GM18526 (cell line): ENCODE measurements around the gene DVL1.

Experiments used
- POLR2A ChIP-seq: IDR thresholded peaks from 3 replicates; pipeline ENCODE4 v1.6.1; 2011; ENCODE audit not compliant: insufficient read length; ENCODE audit errors: extremely low read depth

The DVL1 gene

GRCh38 chr1:1318777-1319645, 30.2 kb downstream of the DVL1 start:
- TF ChIP-seq POLR2A = no peak

GRCh38 chr1:1318131-1318652, 31.0 kb downstream of the DVL1 start:
- TF ChIP-seq POLR2A = no peak

DNA sequence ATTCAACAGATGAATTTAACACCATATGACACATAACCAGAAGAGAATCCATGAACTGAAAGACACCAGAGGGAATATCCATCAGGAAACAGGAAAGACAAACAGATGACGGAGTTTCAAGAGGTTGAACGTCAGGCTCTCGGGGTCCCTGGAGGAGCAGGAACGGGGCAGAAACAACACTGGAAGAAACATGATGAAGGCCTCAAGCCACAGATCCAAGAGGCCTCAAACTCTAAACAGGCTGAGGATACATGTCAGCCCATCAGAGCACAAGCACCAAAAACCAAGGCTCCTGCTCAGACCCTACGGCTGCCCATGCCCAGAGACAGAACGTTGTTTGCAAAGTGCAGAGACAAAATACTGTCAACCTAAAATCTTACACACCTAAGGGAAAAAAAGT, 31.8 kb downstream of the DVL1 start:
- no peak for TF ChIP-seq POLR2A

GRCh38 chr1:1315435-1315954, 33.7 kb downstream of the DVL1 start:
- no peak for TF ChIP-seq POLR2A

GRCh38 chr1:1314678-1315335, 34.4 kb downstream of the DVL1 start:
- no peak for TF ChIP-seq POLR2A

GRCh38 chr1:1314237-1314586, 35.0 kb downstream of the DVL1 start:
- no peak for TF ChIP-seq POLR2A

DNA sequence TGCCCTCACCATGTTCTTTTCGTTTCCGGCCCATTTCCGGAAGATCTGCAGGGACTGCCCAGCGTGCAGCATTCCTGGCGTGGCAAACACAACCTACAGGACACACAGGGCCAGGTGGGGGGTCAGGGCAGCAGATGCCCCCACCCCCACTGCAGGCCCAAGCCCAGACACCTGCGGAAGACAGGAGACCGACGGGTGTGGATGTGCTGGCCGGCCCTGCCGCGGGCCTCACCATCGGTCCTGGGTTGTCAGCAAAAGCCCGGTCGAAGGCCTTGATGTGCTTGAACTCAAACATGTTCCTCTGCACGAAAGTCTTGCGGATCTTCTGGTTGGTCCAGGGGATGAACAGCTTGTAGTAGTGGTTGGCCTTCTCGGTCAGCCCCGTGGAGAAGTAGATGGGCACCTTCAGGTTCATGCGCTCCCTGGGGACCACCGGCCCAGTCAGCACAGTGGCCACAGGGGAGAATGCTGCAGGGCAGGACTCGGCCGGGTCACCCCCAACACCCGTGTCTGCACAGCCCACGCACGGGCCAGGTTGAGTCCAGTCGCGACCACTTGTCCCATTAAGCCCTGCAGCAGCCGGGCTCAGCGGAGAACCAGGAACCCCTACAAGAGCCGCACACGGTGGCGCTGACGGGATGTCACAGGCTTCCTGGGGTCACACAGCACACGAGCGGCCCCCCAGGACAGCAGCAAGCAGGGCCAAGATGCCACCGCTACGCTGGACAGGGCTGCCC, 35.5 kb downstream of the DVL1 start:
- TF ChIP-seq POLR2A = no peak

GRCh38 chr1:1312450-1313314, 36.5 kb downstream of the DVL1 start:
- TF ChIP-seq POLR2A = no peak

- TF ChIP-seq POLR2A = no peak
These were observed 37.8 kb downstream of the DVL1 start for GRCh38 chr1:1311107-1312104.

- no peak for TF ChIP-seq POLR2A
These were observed 38.7 kb downstream of the DVL1 start for GRCh38 chr1:1310476-1311053.

- no peak for TF ChIP-seq POLR2A
These were observed 39.2 kb downstream of the DVL1 start for GRCh38 chr1:1310109-1310385.

- no peak for TF ChIP-seq POLR2A
These were observed 39.7 kb downstream of the DVL1 start for GRCh38 chr1:1309251-1310108.
